ENCODE data around the gene MBD2. TPM values are rescaled to one million over a fixed set of nuclear protein-coding genes. Genes with fewer than 3 reads are reported as not detected.
"Not testable (repeated sequence)": the region's sequence is repeated elsewhere in the genome, so short reads cannot be mapped to it uniquely, and the experiment has no call there.

MBD2 gene
- total RNA-seq, 6 experiments from 2014 or later, result 84.8 to 104 (median 88.9) TPM

GRCh38 chr18:54215069-54215468 is 9.4 kb downstream of the MBD2 start:
- peaks cover 12% of the 10 kb centered on the region; the same call in 1 of the 2 replicates for H3K36me3 Mint-ChIP-seq (ENCODE audit: low read depth)
- H3K4me1 Mint-ChIP-seq (ENCODE audit: low read depth), result peaks cover 48% of the 10 kb centered on the region
- no peak overlapping the region for H3K4me3 Mint-ChIP-seq
- H3K27me3 Mint-ChIP-seq (ENCODE audit: insufficient read depth), result no peaks in the 10 kb centered on the region; the same call in 1 of the 2 replicates
- H3K9me3 Mint-ChIP-seq, result no peaks in the 10 kb centered on the region
- peak overlapping the region; percentile 62 for H3K27ac Mint-ChIP-seq
- peak; percentile 53 for DNase-seq
- no peak for TF ChIP-seq CTCF (IDR thresholded peaks at IDR 0.05)

GRCh38 chr18:54210463-54210862 is 14.0 kb downstream of the MBD2 start:
- TF ChIP-seq CTCF (IDR thresholded peaks at IDR 0.05), result no peak
- no peak for DNase-seq
- H3K27me3 Mint-ChIP-seq (ENCODE audit: insufficient read depth), result no peaks in the 10 kb centered on the region; the same call in 1 of the 2 replicates
- H3K36me3 Mint-ChIP-seq (ENCODE audit: low read depth), result peaks cover 12% of the 10 kb centered on the region; the same call in 1 of the 2 replicates
- H3K27ac Mint-ChIP-seq, result peak overlapping the region; percentile 11; the same call in 1 of the 2 replicates
- no peak overlapping the region; the same call in 1 of the 2 replicates for H3K4me3 Mint-ChIP-seq
- H3K4me1 Mint-ChIP-seq (ENCODE audit: low read depth), result peaks cover 59% of the 10 kb centered on the region
- H3K9me3 Mint-ChIP-seq, result no peaks in the 10 kb centered on the region

- peak overlapping the region; percentile 61 for H3K4me3 Mint-ChIP-seq
Measured at GRCh38 chr18:54209471-54210180, 14.8 kb downstream of the MBD2 start.

GRCh38 chr18:54206447-54206846 is 18.0 kb downstream of the MBD2 start:
- no peaks in the 10 kb centered on the region; the same call in 1 of the 2 replicates for H3K27me3 Mint-ChIP-seq (ENCODE audit: insufficient read depth)
- no peak overlapping the region for H3K4me3 Mint-ChIP-seq
- H3K36me3 Mint-ChIP-seq (ENCODE audit: low read depth), result peaks cover 17% of the 10 kb centered on the region
- TF ChIP-seq CTCF (IDR thresholded peaks at IDR 0.05), result no peak
- no peak overlapping the region; the same call in 1 of the 2 replicates for H3K27ac Mint-ChIP-seq
- no peak for DNase-seq
- no peaks in the 10 kb centered on the region for H3K9me3 Mint-ChIP-seq
- peaks cover 40% of the 10 kb centered on the region for H3K4me1 Mint-ChIP-seq (ENCODE audit: low read depth)

More at GRCh38 chr18:54209471-54210180, 14.8 kb downstream of the MBD2 start:
- no peak for DNase-seq
- no peak for TF ChIP-seq CTCF (IDR thresholded peaks at IDR 0.05)
- Mint-ChIP-seq H3K4me1 (ENCODE audit: low read depth) (peaks cover 52% of the 10 kb centered on the region), H3K9me3 (no peaks in the 10 kb centered on the region), H3K27me3 (ENCODE audit: insufficient read depth) (no peaks in the 10 kb centered on the region; the same call in 1 of the 2 replicates), H3K36me3 (ENCODE audit: low read depth) (peaks cover 6% of the 10 kb centered on the region; the same call in 1 of the 2 replicates), H3K27ac (peak overlapping the region; percentile 87)

- no peak overlapping the region for H3K4me3 Mint-ChIP-seq
- H3K9me3 Mint-ChIP-seq, result no peaks in the 10 kb centered on the region
- peak overlapping the region; percentile 58 for H3K27ac Mint-ChIP-seq
- H3K36me3 Mint-ChIP-seq (ENCODE audit: low read depth), result peaks cover 22% of the 10 kb centered on the region
- no peak for DNase-seq
- TF ChIP-seq CTCF (IDR thresholded peaks at IDR 0.05), result no peak
- no peaks in the 10 kb centered on the region for H3K27me3 Mint-ChIP-seq (ENCODE audit: insufficient read depth)
- peaks cover 35% of the 10 kb centered on the region for H3K4me1 Mint-ChIP-seq (ENCODE audit: low read depth)
Measured at GRCh38 chr18:54205959-54206358, 18.5 kb downstream of the MBD2 start.

- H3K36me3 Mint-ChIP-seq (ENCODE audit: low read depth), result peaks cover 22% of the 10 kb centered on the region
- H3K4me3 Mint-ChIP-seq; H3K27me3 Mint-ChIP-seq (ENCODE audit: insufficient read depth); H3K9me3 Mint-ChIP-seq; DNase-seq: not testable (repeated sequence)
- H3K4me1 Mint-ChIP-seq (ENCODE audit: low read depth), result peaks cover 33% of the 10 kb centered on the region
- H3K27ac Mint-ChIP-seq, result peak overlapping the region; percentile 58
Measured at GRCh38 chr18:54205448-54205847, 19.0 kb downstream of the MBD2 start.

All from HFFc6 (cell line).